OCI-LY1 (cell line): Measurements from ENCODE around the gene TMIGD3.
A peak's percentile ranks its signal among the peaks of the same experiment; 100 is the strongest.

Source experiments
- H2AFZ ChIP-seq: fragments of 200-600 bp; sonication (generic), shearing (Covaris generic); 2 replicates; pipeline ENCODE4 v1.6.0; 2014; ENCODE audit warnings: antibody characterized with exemption, mild to moderate bottlenecking, low read length
- H3F3A ChIP-seq: fragments of 200-600 bp; sonication (generic), shearing (Covaris generic); 2 replicates; pipeline ENCODE4 v1.6.0; 2014; ENCODE audit warnings: mild to moderate bottlenecking, antibody characterized with exemption, low read length, moderate library complexity; ENCODE audit not compliant: insufficient read depth
- H3K27ac ChIP-seq: fragments of 200-600 bp; sonication (generic); 2 replicates; pipeline ENCODE4 v1.5.1; 2014; ENCODE audit warnings: low read length, mixed run types, mild to moderate bottlenecking, low read depth; ENCODE audit not compliant: poor library complexity, severe bottlenecking
- H3K27me3 ChIP-seq: fragments of 200-600 bp; sonication (generic); 2 replicates; pipeline ENCODE4 v1.6.0; 2014; ENCODE audit warnings: antibody characterized with exemption, mild to moderate bottlenecking, low read length, moderate library complexity; ENCODE audit not compliant: insufficient read depth
- H3K36me3 ChIP-seq: fragments of 200-600 bp; sonication (generic); 2 replicates; pipeline ENCODE4 v1.6.1; 2014; ENCODE audit warnings: mild to moderate bottlenecking, antibody characterized with exemption, low read length, moderate library complexity, mixed read lengths; ENCODE audit not compliant: insufficient read depth
- H3K4me1 ChIP-seq: fragments of 200-600 bp; sonication (generic); 2 replicates; pipeline ENCODE4 v1.5.1; 2014; ENCODE audit warnings: mild to moderate bottlenecking, low read length, moderate library complexity; ENCODE audit not compliant: insufficient read depth, severe bottlenecking
- H3K4me2 ChIP-seq: fragments of 200-600 bp; sonication (generic), shearing (Covaris generic); 2 replicates; pipeline ENCODE4 v1.6.1; 2014; ENCODE audit warnings: low read length
- H3K4me3 ChIP-seq: fragments of 200-600 bp; sonication (generic); 2 replicates; pipeline ENCODE4 v1.5.1; 2014; ENCODE audit warnings: low read length, low read depth, mild to moderate bottlenecking, mixed read lengths; ENCODE audit not compliant: poor library complexity, severe bottlenecking
- H3K79me2 ChIP-seq: fragments of 200-600 bp; shearing (Covaris generic); 2 replicates; pipeline ENCODE4 v1.6.1; 2016; ENCODE audit warnings: mixed run types, low read length, mixed read lengths; ENCODE audit not compliant: insufficient read depth
- H3K9ac ChIP-seq: fragments of 200-600 bp; sonication (generic), shearing (Covaris generic); 2 replicates; pipeline ENCODE4 v1.6.1; 2014; ENCODE audit warnings: mild to moderate bottlenecking, low read length, mixed read lengths
- H3K9me2 ChIP-seq: fragments of 200-600 bp; sonication (generic), shearing (Covaris generic); 2 replicates; pipeline ENCODE4 v1.6.1; 2014; ENCODE audit warnings: low read depth, mild to moderate bottlenecking, low read length, mixed read lengths
- H3K9me3 ChIP-seq: fragments of 200-600 bp; shearing (Covaris generic); 2 replicates; pipeline ENCODE4 v1.6.1; 2014; ENCODE audit warnings: low read length, mixed read lengths
- H4K20me1 ChIP-seq: fragments of 200-600 bp; sonication (generic), shearing (Covaris generic); 2 replicates; pipeline ENCODE4 v1.6.0; 2016; ENCODE audit warnings: mild to moderate bottlenecking, low read length; ENCODE audit not compliant: insufficient read depth
- CTCF ChIP-seq: fragments of 200-600 bp; sonication (generic), shearing (Covaris generic); IDR thresholded peaks from 2 replicates; pipeline ENCODE4 v1.5.1; 2017; ENCODE audit warnings: mild to moderate bottlenecking, antibody characterized with exemption, low read length, moderate library complexity, mixed read lengths
- EZH2 ChIP-seq: fragments of 200-600 bp; sonication (generic), shearing (Covaris generic); IDR thresholded peaks from 2 replicates; pipeline ENCODE4 v1.8.0; 2017; ENCODE audit warnings: borderline replicate concordance, mixed run types, mild to moderate bottlenecking, antibody characterized with exemption, low read length, moderate library complexity, mixed read lengths

TMIGD3 gene

GRCh38 chr1:111450185-111450584, 53.2 kb downstream of the TMIGD3 start:
- Histone ChIP-seq H3K9me2 (no peaks in the 10 kb centered on the region), H3F3A (no peaks in the 10 kb centered on the region), H4K20me1 (no peaks in the 10 kb centered on the region), H3K4me3 (peak overlapping the region; percentile 99), H2AFZ (no peak overlapping the region), H3K27me3 (no peaks in the 10 kb centered on the region), H3K27ac (peak overlapping the region; percentile 56), H3K36me3 (peaks cover 64% of the 10 kb centered on the region), H3K9ac (peak overlapping the region; percentile 99), H3K4me1 (peaks cover 50% of the 10 kb centered on the region), H3K79me2 (peaks cover 54% of the 10 kb centered on the region), H3K9me3 (no peaks in the 10 kb centered on the region), H3K4me2 (peak overlapping the region; percentile 100)
- TF ChIP-seq CTCF = no peak
- TF ChIP-seq EZH2 = no peak

- Histone ChIP-seq H3K79me2 (peaks cover 54% of the 10 kb centered on the region), H3F3A (no peaks in the 10 kb centered on the region), H2AFZ (no peak overlapping the region), H3K27me3 (no peaks in the 10 kb centered on the region), H3K36me3 (peaks cover 64% of the 10 kb centered on the region; the same call in 1 of the 2 replicates), H3K4me1 (peaks cover 47% of the 10 kb centered on the region), H4K20me1 (no peaks in the 10 kb centered on the region), H3K4me3 (peak overlapping the region; percentile 99), H3K4me2 (peak overlapping the region; percentile 100), H3K27ac (peak overlapping the region; percentile 56), H3K9me2 (no peaks in the 10 kb centered on the region), H3K9me3 (no peaks in the 10 kb centered on the region), H3K9ac (peak overlapping the region; percentile 99)
- no peak for TF ChIP-seq EZH2
- TF ChIP-seq CTCF = no peak
These were observed 53.8 kb downstream of the TMIGD3 start for GRCh38 chr1:111449703-111450017.

GRCh38 chr1:111448918-111449702, 54.3 kb downstream of the TMIGD3 start, which contains the start of the genes ATP5PB and WDR77:
ATP5PB (plus strand) TSS chr1:111449464; CDS start chr1:111449542, 78 bp downstream.
WDR77 (minus strand) TSS chr1:111449256; CDS start chr1:111449169, 87 bp downstream.
- peak within 1 kb of the TSS; percentile 100 for H3K4me2 ChIP-seq
- peaks cover 53% of the 10 kb centered on the region for H3K79me2 ChIP-seq
- no peak within 1 kb of the TSS for H2AFZ ChIP-seq
- H3K9me3 ChIP-seq = no peaks in the 10 kb centered on the region
- H3F3A ChIP-seq = no peaks in the 10 kb centered on the region
- H3K9ac ChIP-seq = peak within 1 kb of the TSS; percentile 99
- no peak for TF ChIP-seq EZH2
- TF ChIP-seq CTCF = no peak
- peak within 1 kb of the TSS; percentile 99 for H3K4me3 ChIP-seq
- no peaks in the 10 kb centered on the region for H3K9me2 ChIP-seq
- no peaks in the 10 kb centered on the region for H4K20me1 ChIP-seq
- H3K27ac ChIP-seq = peak within 1 kb of the TSS; percentile 56
- H3K36me3 ChIP-seq = peaks cover 64% of the 10 kb centered on the region
- no peaks in the 10 kb centered on the region for H3K27me3 ChIP-seq
- peaks cover 47% of the 10 kb centered on the region for H3K4me1 ChIP-seq
